Measurements from ENCODE around the gene NAV1. TPM values are rescaled to one million over a fixed set of nuclear protein-coding genes. Genes with fewer than 3 reads are reported as not detected.

Gene NAV1
- total RNA-seq, 1 donor from 2014 or later: 29.7 TPM

DNA sequence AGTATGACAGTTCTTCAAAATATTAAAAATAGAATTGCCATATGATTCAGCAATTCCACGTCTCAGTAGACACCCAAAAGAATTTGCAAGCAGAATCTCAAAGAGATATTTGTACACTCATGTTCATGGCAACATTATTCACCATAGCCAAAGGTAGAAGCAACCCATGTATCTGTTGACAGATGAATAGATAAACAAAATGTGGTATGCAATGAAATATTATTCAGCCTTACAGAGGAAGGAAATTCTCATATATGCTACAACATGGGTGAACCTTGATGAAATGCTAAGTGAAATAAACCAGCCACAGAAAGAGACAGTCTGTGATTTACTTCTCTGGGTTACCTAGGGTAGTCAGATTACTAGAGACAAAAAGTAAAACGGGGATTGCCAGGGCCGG is 47.0 kb downstream of the NAV1 start:
- DNase-seq (ENCODE audit: low read depth, low spot score): no peak

DNA sequence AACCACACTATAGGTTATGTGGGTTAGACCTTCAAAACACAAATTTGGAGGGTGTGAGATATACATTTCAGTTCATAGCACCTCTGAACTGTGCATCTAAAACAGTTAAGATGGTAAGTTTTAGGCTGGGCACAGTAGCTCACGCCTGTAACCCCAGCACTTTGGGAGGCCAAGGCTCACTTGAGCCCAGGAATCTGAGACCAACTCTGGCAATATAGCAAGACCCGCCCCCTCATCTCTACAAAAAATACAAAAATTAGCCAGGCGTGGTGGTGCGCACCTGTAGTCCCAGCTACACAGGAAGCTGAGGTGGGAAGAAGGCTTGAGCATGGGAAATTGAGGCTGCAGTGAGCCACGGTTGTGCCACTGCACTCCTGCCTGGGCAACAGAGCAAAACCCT is 47.9 kb downstream of the NAV1 start:
- DNase-seq (ENCODE audit: low read depth, low spot score): no peak

- no peak for DNase-seq (ENCODE audit: low read depth, low spot score)
Observed at GRCh38 chr1:201587729-201588128, 48.8 kb downstream of the NAV1 start.

Other genes with a start within 250 kb of the NAV1 start
- not detected in 2 replicates for gene TNNT2, start 161.4 kb upstream of the NAV1 start, total RNA-seq
- gene LAD1, start 139.8 kb upstream of the NAV1 start, total RNA-seq: not detected in 2 replicates
- gene TNNI1, start 117.4 kb upstream of the NAV1 start, total RNA-seq: not detected in 2 replicates
- 55.1 and 59.9 TPM in 2 replicates for gene PHLDA3, start 69.9 kb upstream of the NAV1 start, total RNA-seq
- 461 and 549 TPM in 2 replicates for gene CSRP1, start 32.0 kb upstream of the NAV1 start, total RNA-seq